Measurements from ENCODE around the gene PITPNC1.
"Not testable (repeated sequence)": the region's sequence is repeated elsewhere in the genome, so short reads cannot be mapped to it uniquely, and the experiment has no call there.

Gene PITPNC1

GRCh38 chr17:67372751-67373150 lies 4.3 kb upstream of the PITPNC1 start:
- no peak for DNase-seq

GRCh38 chr17:67374329-67375053 lies 2.6 kb upstream of the PITPNC1 start:
- DNase-seq: peak; percentile 70 to 86 (median 81)

GRCh38 chr17:67375054-67375427 lies 2.0 kb upstream of the PITPNC1 start:
- no peak for DNase-seq

GRCh38 chr17:67375716-67376115 lies 1.4 kb upstream of the PITPNC1 start:
- no peak for DNase-seq

- no peak for DNase-seq
Observed at GRCh38 chr17:67376415-67376736, 705 bp upstream of the PITPNC1 start.

GRCh38 chr17:67377488-67378453 lies 690 bp downstream of the PITPNC1 start:
- peak in 4 of 5 experiments; percentile 30 to 57 (median 43) for DNase-seq

- DNase-seq: peak; percentile 62 to 79 (median 70)
Observed at GRCh38 chr17:67378454-67379250, 1.6 kb downstream of the PITPNC1 start.

- peak in 1 of 5 experiments; percentile 18 for DNase-seq
Observed at GRCh38 chr17:67379251-67379630, 2.2 kb downstream of the PITPNC1 start.

GRCh38 chr17:67381929-67382257 lies 4.8 kb downstream of the PITPNC1 start:
- DNase-seq: no peak

- DNase-seq: peak in 1 of 5 experiments; percentile 11
Observed at GRCh38 chr17:67385122-67385988, 8.3 kb downstream of the PITPNC1 start.

GRCh38 chr17:67386965-67387551 lies 10.0 kb downstream of the PITPNC1 start:
- peak in 3 of 5 experiments; percentile 29 to 58 (median 51) for DNase-seq

GRCh38 chr17:67388536-67388935 lies 11.5 kb downstream of the PITPNC1 start:
- DNase-seq: not testable (repeated sequence)

GRCh38 chr17:67388986-67389385 lies 11.9 kb downstream of the PITPNC1 start:
- DNase-seq: no peak

GRCh38 chr17:67390006-67390645 lies 13.0 kb downstream of the PITPNC1 start:
- no peak for DNase-seq

GRCh38 chr17:67390646-67391361 lies 13.7 kb downstream of the PITPNC1 start:
- DNase-seq: peak in 3 of 5 experiments; percentile 34 to 85 (median 61)

GRCh38 chr17:67392111-67392510 lies 15.0 kb downstream of the PITPNC1 start:
- DNase-seq: no peak

- no peak for DNase-seq
Observed at GRCh38 chr17:67393809-67394397, 16.8 kb downstream of the PITPNC1 start.

GRCh38 chr17:67399676-67400075 lies 22.6 kb downstream of the PITPNC1 start:
- no peak for DNase-seq

- DNase-seq: no peak
Observed at GRCh38 chr17:67400193-67400592, 23.1 kb downstream of the PITPNC1 start.

- no peak for DNase-seq
Observed at GRCh38 chr17:67401106-67401505, 24.0 kb downstream of the PITPNC1 start.
